ENCODE data around the gene ZNF492.
"Not testable (repeated sequence)": the region's sequence is repeated elsewhere in the genome, so short reads cannot be mapped to it uniquely, and the experiment has no call there.

ZNF492 gene

DNA sequence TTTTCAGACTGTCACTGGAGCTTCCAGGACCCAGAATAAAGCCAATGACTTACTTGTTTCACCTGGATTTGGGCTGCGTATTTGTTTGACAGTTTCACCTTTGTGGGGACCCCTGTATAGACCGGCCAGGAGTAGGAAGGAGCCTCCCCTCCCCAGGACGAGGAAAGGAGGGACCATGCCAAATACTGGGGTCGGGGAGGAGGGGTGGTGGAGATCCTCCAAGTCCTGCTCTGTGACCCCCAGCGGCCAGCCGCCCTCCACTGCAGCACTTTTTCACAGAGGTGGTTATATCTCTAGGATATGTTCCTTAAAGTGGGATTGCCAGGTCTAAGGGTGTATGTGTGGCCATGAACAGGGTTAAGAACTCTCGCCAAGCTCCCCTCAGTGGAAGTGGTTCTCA is 25.7 kb upstream of the ZNF492 start:
- TF ChIP-seq, protein P1, sequence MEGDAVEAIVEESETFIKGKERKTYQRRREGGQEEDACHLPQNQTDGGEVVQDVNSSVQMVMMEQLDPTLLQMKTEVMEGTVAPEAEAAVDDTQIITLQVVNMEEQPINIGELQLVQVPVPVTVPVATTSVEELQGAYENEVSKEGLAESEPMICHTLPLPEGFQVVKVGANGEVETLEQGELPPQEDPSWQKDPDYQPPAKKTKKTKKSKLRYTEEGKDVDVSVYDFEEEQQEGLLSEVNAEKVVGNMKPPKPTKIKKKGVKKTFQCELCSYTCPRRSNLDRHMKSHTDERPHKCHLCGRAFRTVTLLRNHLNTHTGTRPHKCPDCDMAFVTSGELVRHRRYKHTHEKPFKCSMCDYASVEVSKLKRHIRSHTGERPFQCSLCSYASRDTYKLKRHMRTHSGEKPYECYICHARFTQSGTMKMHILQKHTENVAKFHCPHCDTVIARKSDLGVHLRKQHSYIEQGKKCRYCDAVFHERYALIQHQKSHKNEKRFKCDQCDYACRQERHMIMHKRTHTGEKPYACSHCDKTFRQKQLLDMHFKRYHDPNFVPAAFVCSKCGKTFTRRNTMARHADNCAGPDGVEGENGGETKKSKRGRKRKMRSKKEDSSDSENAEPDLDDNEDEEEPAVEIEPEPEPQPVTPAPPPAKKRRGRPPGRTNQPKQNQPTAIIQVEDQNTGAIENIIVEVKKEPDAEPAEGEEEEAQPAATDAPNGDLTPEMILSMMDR (IDR thresholded peaks at IDR 0.05; ENCODE audit: low read depth, low read length), result no peak
- H3K4me3 ChIP-seq (ENCODE audit: low read depth, low read length), result no peak overlapping the region

DNA sequence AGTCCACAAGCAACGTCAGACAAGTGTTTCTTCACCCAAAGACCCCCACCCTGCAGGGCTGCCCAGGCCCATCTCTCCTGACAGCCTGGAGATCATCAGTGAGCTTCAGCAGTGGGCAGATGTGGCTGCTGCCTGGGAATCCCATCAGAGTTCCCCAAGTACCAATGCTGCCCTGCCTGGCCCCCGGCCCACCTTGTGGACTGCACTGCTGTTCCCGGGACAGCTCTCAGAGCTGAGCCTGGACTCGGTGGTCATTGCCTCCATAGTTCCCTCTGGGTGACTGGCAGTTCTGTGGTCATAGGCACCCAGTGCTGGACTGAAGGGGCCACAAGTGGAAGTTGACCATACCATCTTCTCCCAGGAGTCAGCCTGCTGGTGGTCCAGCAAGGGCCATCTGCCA is 24.5 kb upstream of the ZNF492 start:
- TF ChIP-seq, protein P1 (IDR thresholded peaks at IDR 0.05; ENCODE audit: low read depth, low read length), result no peak

DNA sequence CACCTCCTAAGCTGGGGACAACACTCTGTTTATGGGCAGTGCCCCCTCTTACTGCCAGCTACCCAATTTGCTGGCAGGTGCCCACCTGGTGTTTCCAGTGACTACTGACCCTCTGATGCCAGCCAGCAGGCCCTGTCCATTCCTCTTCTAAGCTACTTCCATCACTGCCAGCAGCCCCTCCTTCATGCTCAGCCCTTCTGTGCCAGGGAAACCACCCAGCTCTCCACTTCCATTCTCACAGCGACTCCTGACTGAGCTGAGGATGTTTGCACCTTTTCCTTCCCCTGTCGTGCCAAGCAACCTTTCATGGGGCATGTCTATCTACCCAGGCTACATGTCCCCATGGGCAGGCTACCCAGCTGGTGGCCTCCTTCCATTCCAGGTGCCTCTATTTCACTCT is 24.0 kb upstream of the ZNF492 start:
- TF ChIP-seq, protein P1 (IDR thresholded peaks at IDR 0.05; ENCODE audit: low read depth, low read length), result no peak
- no peak overlapping the region for H3K4me3 ChIP-seq (ENCODE audit: low read depth, low read length)

More for the DNA sequence above, 24.5 kb upstream of the ZNF492 start:
- no peak overlapping the region for H3K4me3 ChIP-seq (ENCODE audit: low read depth, low read length)

DNA sequence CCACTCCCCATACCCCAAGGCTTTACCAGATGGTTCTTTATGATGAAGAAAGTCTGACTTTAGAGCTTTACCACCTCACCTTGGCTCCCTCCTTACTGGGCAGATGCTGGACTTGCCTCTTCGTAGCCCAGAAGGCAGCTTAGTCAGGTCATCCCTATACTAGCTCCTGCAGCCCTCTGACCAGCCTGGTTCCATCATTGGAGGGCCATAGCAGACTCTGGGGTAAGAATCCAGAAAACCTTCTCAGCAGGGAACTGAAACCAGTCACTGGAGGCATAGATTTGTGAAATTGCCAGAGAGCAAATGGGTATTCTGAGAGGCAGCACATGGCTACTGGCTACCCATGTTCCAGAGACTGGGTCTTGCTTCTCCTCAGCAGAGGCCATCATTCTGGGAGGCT is 21.8 kb upstream of the ZNF492 start:
- TF ChIP-seq, protein P1 (IDR thresholded peaks at IDR 0.05; ENCODE audit: low read depth, low read length), result no peak

DNA sequence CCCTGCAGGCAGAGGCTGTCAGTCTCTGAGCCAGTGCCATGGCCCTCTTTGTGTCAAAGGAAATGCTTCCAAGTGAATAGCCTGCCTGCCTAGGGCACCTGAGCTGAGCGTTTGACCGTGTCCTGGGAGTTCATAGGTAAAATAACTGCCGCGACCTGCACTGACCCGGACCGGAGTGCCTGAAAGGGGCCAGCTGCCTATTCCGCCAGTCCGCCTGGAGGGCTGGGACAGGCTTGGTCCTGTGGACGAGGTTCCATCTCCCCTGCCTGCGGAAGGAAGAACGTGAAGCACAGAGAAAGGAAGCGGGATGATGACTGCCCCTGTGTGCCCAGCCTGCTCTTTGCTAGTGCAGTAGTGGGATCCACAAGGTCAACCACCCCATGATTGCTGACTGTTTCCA is 17.5 kb upstream of the ZNF492 start:
- H3K4me3 ChIP-seq (ENCODE audit: low read depth, low read length), result no peak overlapping the region
- TF ChIP-seq, protein P1 (IDR thresholded peaks at IDR 0.05; ENCODE audit: low read depth, low read length), result no peak

More for the DNA sequence above, 21.8 kb upstream of the ZNF492 start:
- no peak overlapping the region for H3K4me3 ChIP-seq (ENCODE audit: low read depth, low read length)

DNA sequence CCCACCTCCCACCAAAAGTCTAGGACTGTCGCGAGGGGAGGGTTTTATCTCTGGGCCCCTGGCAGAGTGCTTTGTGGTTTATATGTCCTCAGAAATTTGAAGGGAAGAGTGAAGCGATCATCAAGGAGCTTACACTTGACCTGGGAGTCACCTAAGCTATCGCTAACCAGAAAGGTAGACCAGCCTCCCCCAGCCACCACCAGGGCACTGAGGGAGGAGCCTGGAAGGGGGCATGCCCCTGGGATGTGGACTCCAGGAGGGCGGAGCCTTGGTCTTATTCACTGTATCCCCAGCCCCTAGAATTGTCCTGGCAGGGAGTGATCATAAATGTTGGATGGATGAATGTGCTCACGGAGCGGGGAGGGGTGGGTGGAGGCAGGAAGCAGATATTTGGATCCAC is 16.9 kb upstream of the ZNF492 start:
- H3K4me3 ChIP-seq (ENCODE audit: low read depth, low read length), result not testable (repeated sequence)

DNA sequence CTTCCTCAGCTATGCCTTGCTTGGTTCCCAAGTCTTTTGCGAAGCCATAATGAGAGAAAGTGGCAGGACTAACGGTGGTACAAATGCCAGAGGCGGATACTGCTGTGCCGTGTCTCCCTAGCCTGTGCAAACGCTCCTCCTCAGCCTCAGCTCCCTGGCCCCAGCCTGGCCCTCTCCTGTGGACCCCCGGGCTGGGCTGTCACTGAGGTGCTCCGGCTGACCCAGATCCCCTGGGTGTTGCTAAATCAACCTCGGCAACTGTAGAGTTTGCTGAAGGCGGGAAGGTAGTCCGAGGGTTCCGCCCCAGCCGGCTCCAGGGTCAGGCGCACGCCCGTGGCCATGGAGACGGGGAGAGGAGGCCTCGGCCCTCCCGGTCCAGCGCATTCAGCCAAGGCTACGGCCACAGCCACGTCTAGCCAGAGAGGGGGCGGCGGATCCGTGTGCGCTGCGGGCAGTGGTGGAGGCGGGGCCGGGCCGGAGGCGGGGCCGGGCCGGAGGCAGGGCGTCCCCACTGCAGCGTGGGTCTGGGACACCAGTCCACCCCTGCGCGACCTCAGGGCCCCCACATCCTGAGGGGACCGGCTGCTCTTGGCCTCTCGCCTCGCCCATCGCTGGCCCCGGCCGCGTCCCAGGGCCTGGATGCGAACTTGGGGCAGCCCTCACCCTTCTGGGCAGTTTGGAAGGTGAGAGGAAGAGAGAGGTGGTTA is 16.4 kb upstream of the ZNF492 start:
- TF ChIP-seq, protein P1 (IDR thresholded peaks at IDR 0.05; ENCODE audit: low read depth, low read length), result no peak
- H3K4me3 ChIP-seq (ENCODE audit: low read depth, low read length), result no peak overlapping the region

DNA sequence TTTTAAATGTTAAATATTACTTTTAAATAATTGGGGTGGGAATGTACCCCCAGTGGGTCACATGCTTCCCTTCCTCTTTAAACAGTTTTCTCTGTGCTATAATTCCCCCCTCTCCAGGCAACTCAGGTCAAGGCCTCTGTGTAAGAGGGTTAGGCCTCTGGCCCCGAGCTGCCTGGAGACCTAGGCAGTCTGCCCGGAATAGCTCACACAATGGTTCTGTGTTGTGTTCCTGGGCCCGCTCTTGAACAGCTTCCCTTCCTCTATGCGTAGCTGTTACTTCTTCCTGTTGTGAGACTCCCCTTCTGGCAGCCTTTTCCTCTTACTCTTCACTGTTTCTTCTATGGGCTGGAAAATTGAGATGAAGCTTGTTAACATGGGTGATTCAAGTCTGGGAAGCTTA is 14.8 kb upstream of the ZNF492 start:
- H3K4me3 ChIP-seq (ENCODE audit: low read depth, low read length), result no peak overlapping the region
- TF ChIP-seq, protein P1 (IDR thresholded peaks at IDR 0.05; ENCODE audit: low read depth, low read length), result no peak

Data from WI38 (cell line).